ENCODE data around the gene ANLN.

ANLN gene, protein sequence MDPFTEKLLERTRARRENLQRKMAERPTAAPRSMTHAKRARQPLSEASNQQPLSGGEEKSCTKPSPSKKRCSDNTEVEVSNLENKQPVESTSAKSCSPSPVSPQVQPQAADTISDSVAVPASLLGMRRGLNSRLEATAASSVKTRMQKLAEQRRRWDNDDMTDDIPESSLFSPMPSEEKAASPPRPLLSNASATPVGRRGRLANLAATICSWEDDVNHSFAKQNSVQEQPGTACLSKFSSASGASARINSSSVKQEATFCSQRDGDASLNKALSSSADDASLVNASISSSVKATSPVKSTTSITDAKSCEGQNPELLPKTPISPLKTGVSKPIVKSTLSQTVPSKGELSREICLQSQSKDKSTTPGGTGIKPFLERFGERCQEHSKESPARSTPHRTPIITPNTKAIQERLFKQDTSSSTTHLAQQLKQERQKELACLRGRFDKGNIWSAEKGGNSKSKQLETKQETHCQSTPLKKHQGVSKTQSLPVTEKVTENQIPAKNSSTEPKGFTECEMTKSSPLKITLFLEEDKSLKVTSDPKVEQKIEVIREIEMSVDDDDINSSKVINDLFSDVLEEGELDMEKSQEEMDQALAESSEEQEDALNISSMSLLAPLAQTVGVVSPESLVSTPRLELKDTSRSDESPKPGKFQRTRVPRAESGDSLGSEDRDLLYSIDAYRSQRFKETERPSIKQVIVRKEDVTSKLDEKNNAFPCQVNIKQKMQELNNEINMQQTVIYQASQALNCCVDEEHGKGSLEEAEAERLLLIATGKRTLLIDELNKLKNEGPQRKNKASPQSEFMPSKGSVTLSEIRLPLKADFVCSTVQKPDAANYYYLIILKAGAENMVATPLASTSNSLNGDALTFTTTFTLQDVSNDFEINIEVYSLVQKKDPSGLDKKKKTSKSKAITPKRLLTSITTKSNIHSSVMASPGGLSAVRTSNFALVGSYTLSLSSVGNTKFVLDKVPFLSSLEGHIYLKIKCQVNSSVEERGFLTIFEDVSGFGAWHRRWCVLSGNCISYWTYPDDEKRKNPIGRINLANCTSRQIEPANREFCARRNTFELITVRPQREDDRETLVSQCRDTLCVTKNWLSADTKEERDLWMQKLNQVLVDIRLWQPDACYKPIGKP

DNA sequence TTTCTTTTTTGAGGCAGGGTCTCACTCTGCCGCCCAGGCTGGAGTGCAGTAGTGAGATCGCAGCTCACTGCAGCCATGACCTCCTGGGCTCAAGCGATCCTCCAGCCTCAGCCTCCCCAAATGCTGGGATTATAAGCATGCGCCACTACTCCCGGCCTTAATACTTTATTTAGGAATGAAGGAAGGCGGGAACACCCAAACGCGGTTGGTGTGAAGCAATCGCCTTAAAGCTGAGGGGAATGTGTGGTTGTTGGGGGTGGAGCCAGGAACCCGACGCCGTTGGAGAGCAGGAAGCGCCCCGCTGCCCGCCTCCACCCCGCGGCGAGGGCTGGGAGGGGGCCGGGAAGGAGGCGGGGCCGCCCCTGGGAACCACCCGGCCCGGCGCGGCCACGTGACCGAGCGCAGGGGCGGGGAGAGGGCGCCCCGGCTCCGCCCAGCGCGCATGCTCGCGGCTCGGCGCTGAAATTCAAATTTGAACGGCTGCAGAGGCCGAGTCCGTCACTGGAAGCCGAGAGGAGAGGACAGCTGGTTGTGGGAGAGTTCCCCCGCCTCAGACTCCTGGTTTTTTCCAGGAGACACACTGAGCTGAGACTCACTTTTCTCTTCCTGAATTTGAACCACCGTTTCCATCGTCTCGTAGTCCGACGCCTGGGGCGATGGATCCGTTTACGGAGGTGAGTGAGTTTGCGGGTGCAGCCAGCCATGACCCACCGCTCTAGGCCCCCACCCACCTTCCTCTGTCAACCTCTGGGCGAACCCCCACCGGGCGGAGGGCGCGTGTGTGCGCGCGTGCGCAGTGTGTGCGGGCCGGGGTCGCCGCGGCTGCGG is at the start of gene ANLN:
Gene ANLN, plus strand, starts transcription at position 492 of the 828 bp plus-strand sequence. Its CDS starts 165 bp downstream, at position 657.
- DNase-seq (ENCODE audit: low read depth in 2 of 2), result peak; percentile 78 to 83

DNA sequence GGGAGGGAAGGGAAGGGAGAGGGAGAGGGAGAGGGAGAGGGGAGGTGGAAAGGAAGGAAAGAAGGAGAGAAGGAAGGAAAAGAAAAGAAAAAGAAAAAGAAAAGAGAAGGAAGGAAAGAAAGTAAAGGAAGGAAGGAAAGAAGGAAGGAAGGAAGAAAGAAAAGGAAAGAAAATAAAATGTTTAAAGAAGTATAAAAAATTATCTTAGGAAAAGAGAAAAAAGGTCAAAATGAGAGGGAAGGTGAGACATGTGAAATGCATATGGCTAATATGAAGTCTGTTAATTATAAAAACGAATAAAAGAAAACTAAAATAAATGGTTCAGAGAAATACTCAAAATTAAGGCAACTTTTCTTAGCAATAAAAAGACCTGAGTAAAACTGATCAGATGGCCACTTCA is 46.1 kb upstream of the ANLN start:
- no peak for DNase-seq (ENCODE audit: low read depth in 2 of 2)

DNA sequence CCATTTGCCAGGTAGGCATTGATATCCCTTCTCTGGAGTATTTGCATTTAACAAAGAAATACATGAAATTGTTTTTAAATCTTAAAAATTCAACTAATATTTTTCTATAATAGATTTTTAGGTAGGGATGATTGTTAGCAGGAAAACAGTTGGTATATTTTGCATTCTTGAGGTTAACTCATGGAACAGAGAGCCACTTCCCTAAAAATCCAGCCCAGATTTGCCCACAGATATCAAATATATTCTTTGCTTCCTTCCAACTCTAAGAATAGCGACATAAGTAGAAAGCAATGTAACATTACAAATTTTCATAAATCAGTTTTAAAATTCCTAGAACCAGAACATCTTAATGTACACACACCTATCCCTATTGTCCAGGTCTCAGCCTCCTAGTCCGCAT is 45.0 kb upstream of the ANLN start:
- no peak for DNase-seq (ENCODE audit: low read depth in 2 of 2)

DNA sequence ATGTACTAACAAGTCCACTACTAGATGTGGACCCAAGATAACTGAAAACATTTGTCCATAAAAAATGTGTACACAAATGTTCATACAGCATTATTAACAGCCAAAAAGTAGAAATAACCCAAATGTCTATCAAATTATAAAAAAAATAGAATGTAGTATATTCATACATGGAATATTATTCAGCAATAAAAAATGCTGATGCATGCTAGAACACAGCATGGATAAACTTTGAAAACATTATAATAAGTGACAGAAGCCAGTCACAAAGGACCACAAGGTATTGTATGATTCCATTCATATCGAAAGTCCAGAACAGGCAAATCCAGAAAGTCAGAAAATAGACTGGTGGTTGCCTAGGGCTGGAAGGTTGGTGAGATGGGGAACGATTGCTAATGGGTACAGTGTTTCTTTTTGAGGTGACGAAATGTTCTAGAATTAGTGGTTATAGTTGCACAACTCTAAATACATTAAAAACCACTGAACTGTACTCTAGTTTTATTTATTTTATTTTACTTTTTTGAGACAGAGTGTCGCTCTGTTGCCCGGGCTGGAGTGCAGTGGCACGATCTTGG is 43.3 kb upstream of the ANLN start:
- DNase-seq (ENCODE audit: low read depth in 2 of 2), result no peak

GRCh38 chr7:36348256-36348655 is 41.4 kb upstream of the ANLN start:
- DNase-seq (ENCODE audit: low read depth in 2 of 2), result no peak

- no peak for DNase-seq (ENCODE audit: low read depth in 2 of 2)
Measured at GRCh38 chr7:36348771-36349170, 40.9 kb upstream of the ANLN start.

- DNase-seq (ENCODE audit: low read depth in 2 of 2), result no peak
Measured at GRCh38 chr7:36349626-36350025, 40.0 kb upstream of the ANLN start.

DNA sequence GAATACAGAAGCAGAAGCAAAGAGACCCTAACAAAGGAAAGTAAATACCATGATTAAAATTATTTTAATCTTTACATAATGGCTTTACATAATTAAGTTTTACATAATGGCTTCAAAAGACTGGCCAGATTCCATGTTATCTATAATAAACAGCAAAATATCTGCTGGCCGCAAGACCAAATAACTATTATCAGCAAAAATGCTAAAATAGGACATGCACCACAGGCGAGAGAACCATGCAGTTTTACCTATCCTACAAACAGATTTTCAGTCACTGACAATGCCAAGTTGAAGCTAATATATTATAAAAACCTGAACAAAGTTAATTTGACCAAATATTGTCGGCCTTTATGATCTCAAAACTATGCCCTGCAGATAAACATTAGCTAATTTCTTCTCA is 34.2 kb upstream of the ANLN start:
- no peak for DNase-seq (ENCODE audit: low read depth in 2 of 2)

DNA sequence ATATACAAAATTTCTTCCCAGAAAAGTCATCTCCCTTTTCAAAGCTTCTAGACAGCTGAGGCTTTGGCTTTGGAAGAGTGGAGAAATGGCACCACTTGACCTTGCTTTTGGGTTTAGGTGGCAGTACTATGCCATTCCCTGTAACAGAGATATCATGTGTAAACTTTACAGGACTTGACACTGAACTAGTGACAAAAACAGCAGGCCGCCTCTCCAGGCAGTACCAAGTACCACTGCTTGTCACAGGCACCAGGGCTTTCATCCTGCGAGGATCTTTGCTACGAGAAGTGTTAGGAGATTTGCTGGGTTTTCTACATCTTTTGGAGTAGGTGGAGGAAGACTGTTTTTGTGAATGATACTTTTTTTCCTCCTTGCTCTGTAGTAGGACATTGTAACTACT is 32.6 kb upstream of the ANLN start:
- DNase-seq (ENCODE audit: low read depth in 2 of 2), result no peak

DNA sequence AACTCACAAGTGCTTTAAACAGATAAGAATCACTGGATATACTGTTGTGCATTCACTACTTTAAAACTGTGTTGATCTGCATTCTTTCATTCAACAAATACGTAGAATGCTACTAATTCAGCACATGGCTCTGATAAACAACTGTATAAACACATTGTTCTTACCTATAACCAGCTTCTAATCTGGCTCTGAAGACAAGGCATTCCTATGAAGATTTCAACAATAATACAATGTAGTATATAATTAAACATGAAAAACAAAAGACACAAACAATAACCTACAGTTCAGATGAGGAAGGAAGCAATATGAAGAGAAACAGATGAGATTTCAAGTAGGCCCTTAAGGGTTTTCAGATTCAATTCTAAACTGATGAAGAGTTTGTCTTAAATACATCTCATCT is 31.1 kb upstream of the ANLN start:
- no peak for DNase-seq (ENCODE audit: low read depth in 2 of 2)

- no peak for DNase-seq (ENCODE audit: low read depth in 2 of 2)
Measured at GRCh38 chr7:36360244-36360643, 29.4 kb upstream of the ANLN start.

GRCh38 chr7:36361227-36361626 is 28.4 kb upstream of the ANLN start:
- DNase-seq (ENCODE audit: low read depth in 2 of 2), result no peak

DNA sequence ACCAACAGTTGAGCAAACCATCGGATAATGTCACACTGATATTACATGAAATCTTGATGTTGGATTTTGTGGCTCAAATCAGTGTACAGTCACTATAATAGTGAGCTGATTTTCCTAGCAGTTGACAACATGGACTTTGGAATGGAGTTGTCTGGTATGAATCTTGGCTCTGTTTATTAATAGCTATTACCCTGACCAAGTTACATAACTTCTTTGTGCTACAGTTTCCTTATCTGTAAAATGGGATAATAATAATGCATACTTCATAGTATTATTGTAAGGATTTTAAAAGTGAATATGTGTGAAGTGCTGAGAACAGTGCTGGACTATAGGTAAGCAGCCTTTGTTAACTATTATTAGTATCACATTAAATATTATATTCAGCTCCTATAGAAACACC is 26.1 kb upstream of the ANLN start:
- no peak for DNase-seq (ENCODE audit: low read depth in 2 of 2)

- no peak for DNase-seq (ENCODE audit: low read depth in 2 of 2)
Measured at GRCh38 chr7:36366005-36366717, 23.5 kb upstream of the ANLN start.

GRCh38 chr7:36366718-36367560 is 22.7 kb upstream of the ANLN start:
- DNase-seq (ENCODE audit: low read depth in 2 of 2), result peak; percentile 87 to 89

- DNase-seq (ENCODE audit: low read depth in 2 of 2), result no peak
Measured at GRCh38 chr7:36367561-36368077, 22.0 kb upstream of the ANLN start.

DNA sequence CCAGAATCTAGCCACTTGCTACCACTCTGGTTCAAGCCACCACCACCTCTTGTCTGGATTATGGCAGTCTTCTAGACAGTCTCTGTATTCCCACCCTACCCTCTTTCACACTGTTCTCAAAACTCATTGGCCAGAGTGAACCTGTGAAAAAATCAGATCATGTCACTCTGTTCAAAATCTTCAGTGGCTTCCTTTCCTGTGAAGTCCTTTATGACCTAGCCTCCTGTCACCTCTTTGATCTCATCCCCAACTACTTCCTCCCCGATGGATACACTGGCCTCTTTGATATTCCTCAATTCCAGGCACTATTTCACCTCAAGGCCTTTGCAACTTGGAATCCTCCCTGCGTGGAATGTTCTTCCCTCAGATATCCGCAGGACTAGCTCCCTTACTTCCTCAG is 21.2 kb upstream of the ANLN start:
- DNase-seq (ENCODE audit: low read depth in 2 of 2), result no peak

- DNase-seq (ENCODE audit: low read depth in 2 of 2), result no peak
Measured at GRCh38 chr7:36369171-36369570, 20.5 kb upstream of the ANLN start.

DNA sequence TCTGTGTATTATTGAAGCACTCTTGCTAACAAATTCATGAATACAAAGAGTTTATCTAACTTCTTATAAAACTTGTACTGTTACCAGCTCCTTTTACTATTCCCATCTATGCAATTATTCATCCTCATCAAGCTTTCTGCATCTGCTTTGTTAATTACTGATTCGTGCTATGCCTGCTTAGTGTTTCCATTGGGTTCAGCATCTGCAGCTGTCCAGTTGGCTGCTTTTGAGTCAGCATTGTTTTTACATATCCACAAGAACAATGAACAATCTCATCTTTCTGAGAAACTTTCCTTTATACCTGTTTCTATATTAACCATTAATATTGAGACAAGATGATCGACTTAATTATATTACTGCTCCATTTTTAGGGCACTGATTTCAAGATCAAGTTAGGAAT is 19.6 kb upstream of the ANLN start:
- no peak for DNase-seq (ENCODE audit: low read depth in 2 of 2)
